Measurements from ENCODE around the gene COX7C.

DNA sequence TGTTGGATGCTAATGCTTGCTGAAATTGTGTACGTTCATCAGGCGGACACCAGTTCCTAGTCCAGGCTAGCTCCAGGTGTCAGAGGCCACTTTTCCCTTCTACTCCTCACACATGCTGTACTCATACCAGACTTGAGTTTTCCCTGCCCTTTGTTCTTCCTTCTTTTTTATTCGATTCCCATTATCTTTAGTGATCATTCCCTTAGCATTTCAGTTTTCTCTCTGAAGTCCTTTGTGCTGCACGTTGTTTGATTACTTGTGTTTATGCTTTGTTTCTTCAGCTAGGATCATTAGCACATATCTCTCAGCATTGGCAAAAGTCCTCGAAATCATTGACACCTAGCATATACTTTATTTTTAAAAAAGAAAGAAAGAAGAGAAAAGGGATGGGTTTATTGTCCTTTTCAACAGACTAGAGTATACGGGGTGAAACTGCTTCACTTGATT lies 409 bp upstream of the COX7C start:
- TF ChIP-seq, protein P1, sequence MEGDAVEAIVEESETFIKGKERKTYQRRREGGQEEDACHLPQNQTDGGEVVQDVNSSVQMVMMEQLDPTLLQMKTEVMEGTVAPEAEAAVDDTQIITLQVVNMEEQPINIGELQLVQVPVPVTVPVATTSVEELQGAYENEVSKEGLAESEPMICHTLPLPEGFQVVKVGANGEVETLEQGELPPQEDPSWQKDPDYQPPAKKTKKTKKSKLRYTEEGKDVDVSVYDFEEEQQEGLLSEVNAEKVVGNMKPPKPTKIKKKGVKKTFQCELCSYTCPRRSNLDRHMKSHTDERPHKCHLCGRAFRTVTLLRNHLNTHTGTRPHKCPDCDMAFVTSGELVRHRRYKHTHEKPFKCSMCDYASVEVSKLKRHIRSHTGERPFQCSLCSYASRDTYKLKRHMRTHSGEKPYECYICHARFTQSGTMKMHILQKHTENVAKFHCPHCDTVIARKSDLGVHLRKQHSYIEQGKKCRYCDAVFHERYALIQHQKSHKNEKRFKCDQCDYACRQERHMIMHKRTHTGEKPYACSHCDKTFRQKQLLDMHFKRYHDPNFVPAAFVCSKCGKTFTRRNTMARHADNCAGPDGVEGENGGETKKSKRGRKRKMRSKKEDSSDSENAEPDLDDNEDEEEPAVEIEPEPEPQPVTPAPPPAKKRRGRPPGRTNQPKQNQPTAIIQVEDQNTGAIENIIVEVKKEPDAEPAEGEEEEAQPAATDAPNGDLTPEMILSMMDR (conservative IDR thresholded peaks at IDR 0.05; ENCODE audit: low read depth, low read length) = no peak
- TF ChIP-seq EZH2 (IDR thresholded peaks at IDR 0.05; ENCODE audit: borderline replicate concordance, low read depth, low read length, poor library complexity, severe bottlenecking) = no peak
